GM23338 (cell line): ENCODE measurements around the gene TMEM214. TPM values are rescaled to one million over a fixed set of nuclear protein-coding genes. Genes with fewer than 3 reads are reported as not detected.

Experiments
- ATAC-seq: fragments of 200-7000 bp; cut with Tn5 transposase; 3 replicates; pipeline ENCODE4 v1.9.1; 2020
- DNase-seq: peaks from one replicate; pipeline ENCODE4 v3.0.0-alpha.2; 2015; ENCODE audit warnings: low spot score
- H2AFZ ChIP-seq: fragments of 200-600 bp; sonication (generic); 2 replicates; pipeline ENCODE4 v1.8.0; 2016; ENCODE audit warnings: antibody characterized with exemption, mild to moderate bottlenecking, moderate library complexity
- H3F3A ChIP-seq: fragments of 200-600 bp; sonication (generic); replicated peaks from 2 replicates; pipeline ENCODE4 v1.8.0; 2017; ENCODE audit warnings: antibody characterized with exemption, mixed run types, low read depth
- H3K27ac ChIP-seq: fragments of 200-600 bp; sonication (generic); 2 replicates; pipeline ENCODE4 v1.6.1; 2016; ENCODE audit warnings: low read depth
- H3K27me3 ChIP-seq: fragments of 200-600 bp; sonication (generic); 2 replicates; pipeline ENCODE4 v1.8.0; 2016; ENCODE audit warnings: mild to moderate bottlenecking, mixed run types, moderate library complexity; ENCODE audit not compliant: insufficient read depth
- H3K36me3 ChIP-seq: fragments of 200-600 bp; sonication (generic); 2 replicates; pipeline ENCODE4 v1.8.0; 2016; ENCODE audit warnings: mild to moderate bottlenecking; ENCODE audit not compliant: insufficient read depth
- H3K4me1 ChIP-seq: fragments of 200-600 bp; sonication (generic); 2 replicates; pipeline ENCODE4 v1.8.0; 2016; ENCODE audit warnings: mild to moderate bottlenecking, moderate library complexity; ENCODE audit not compliant: insufficient read depth
- H3K4me2 ChIP-seq: fragments of 200-600 bp; sonication (generic); 2 replicates; pipeline ENCODE4 v1.7.1; 2017; ENCODE audit warnings: mixed run types
- H3K4me3 ChIP-seq: fragments of 200-600 bp; sonication (generic); 2 replicates; pipeline ENCODE4 v1.6.1; 2016; ENCODE audit warnings: mixed run types
- H3K79me2 ChIP-seq: fragments of 200-600 bp; sonication (generic); replicated peaks from 2 replicates; pipeline ENCODE4 v1.8.0; 2017; ENCODE audit warnings: mild to moderate bottlenecking; ENCODE audit not compliant: insufficient read depth
- H3K9me2 ChIP-seq: fragments of 200-600 bp; sonication (generic); 2 replicates; pipeline ENCODE4 v1.8.0; 2017; ENCODE audit not compliant: insufficient read depth
- H4K20me1 ChIP-seq: fragments of 200-600 bp; sonication (generic); replicated peaks from 2 replicates; pipeline ENCODE4 v1.8.0; 2017; ENCODE audit warnings: mild to moderate bottlenecking; ENCODE audit not compliant: insufficient read depth
- H3K27ac Mint-ChIP-seq: 2 replicates; pipeline ENCODE4 v1.8.0; 2020; ENCODE audit warnings: inconsistent platforms, mild to moderate bottlenecking, moderate library complexity, mixed read lengths
- H3K27me3 Mint-ChIP-seq: 3 replicates; pipeline ENCODE4 v1.8.0; 2022; ENCODE audit warnings: low read depth, mild to moderate bottlenecking, moderate library complexity, mixed read lengths, inconsistent platforms; ENCODE audit not compliant: insufficient read depth, poor library complexity
- H3K36me3 Mint-ChIP-seq: 3 replicates; pipeline ENCODE4 v1.8.0; 2021; ENCODE audit warnings: low read depth, mild to moderate bottlenecking, inconsistent platforms, moderate library complexity, mixed read lengths
- H3K4me1 Mint-ChIP-seq: 3 replicates; pipeline ENCODE4 v1.8.0; 2020; ENCODE audit warnings: mild to moderate bottlenecking, inconsistent platforms, mixed read lengths
- H3K4me3 Mint-ChIP-seq: 3 replicates; pipeline ENCODE4 v1.8.0; 2021; ENCODE audit warnings: moderate library complexity, mild to moderate bottlenecking, inconsistent platforms, mixed read lengths
- H3K9me3 Mint-ChIP-seq: 3 replicates; pipeline ENCODE4 v1.8.0; 2020; ENCODE audit warnings: moderate library complexity, mild to moderate bottlenecking, inconsistent platforms, mixed read lengths
- EZH2phosphoT487 ChIP-seq: fragments of 200-600 bp; sonication (generic); IDR thresholded peaks from one replicate; pipeline ENCODE4 v1.8.1; 2018; ENCODE audit warnings: antibody characterized with exemption; ENCODE audit not compliant: unreplicated experiment
- JUNB ChIP-seq: IDR thresholded peaks from one replicate; pipeline ENCODE4 v1.6.1; 2016; ENCODE audit warnings: antibody characterized with exemption; ENCODE audit not compliant: unreplicated experiment
- NANOG ChIP-seq: IDR thresholded peaks from 2 replicates; pipeline ENCODE4 v1.6.1; 2016; ENCODE audit warnings: antibody characterized with exemption, borderline replicate concordance
- POLR2AphosphoS5 ChIP-seq: IDR thresholded peaks from 2 replicates; pipeline ENCODE4 v1.6.1; 2016; ENCODE audit warnings: antibody characterized with exemption, low read depth
- STAT1 ChIP-seq: IDR thresholded peaks from one replicate; pipeline ENCODE4 v1.6.1; 2016; ENCODE audit warnings: antibody characterized with exemption; ENCODE audit not compliant: unreplicated experiment
- ZNF114 ChIP-seq: fragments of 250-450 bp; sonication (Bioruptor Pico); IDR thresholded peaks from 2 replicates; pipeline ENCODE4 v1.5.0; 2020; ENCODE audit warnings: mild to moderate bottlenecking, moderate library complexity
- polyA plus RNA-seq: library from polyadenylated mRNA; unstranded; fragments of >200 nt; fragmentation: Nextera tagmentation; extraction: Ambion mirVana; gene quantifications from 2 replicates; pipeline ENCODE4 v1.2.1, GENCODE V29; 2016
- total RNA-seq: library from RNA; depleted of rRNA; stranded (reverse); fragments of >200 nt; shearing (Covaris generic); gene quantifications from 2 replicates; pipeline ENCODE4 v1.2.3, GENCODE V29; 2014
- TF ChIP-seq, protein P1 (sequence below): IDR thresholded peaks from 2 replicates; pipeline ENCODE4 v1.6.1; 2016; ENCODE audit warnings: antibody characterized with exemption
- TF ChIP-seq, protein P2 (sequence below): IDR thresholded peaks from one replicate; pipeline ENCODE4 v1.6.1; 2018; ENCODE audit warnings: antibody characterized with exemption; ENCODE audit not compliant: unreplicated experiment
- TF ChIP-seq, protein P3 (sequence below), 2 experiments: fragments of 200-600 bp in 1 of 2; sonication (generic) in 1 of 2; conservative IDR thresholded peaks; 2 replicates each; pipeline versions ENCODE4 v1.5.1 to v1.6.1; 2016 to 2017; ENCODE audit warnings: antibody characterized with exemption in 2 of 2, low read depth in 2 of 2, mild to moderate bottlenecking in 2 of 2, moderate library complexity in 1 of 2

The TMEM214 gene
- total and polyA plus RNA-seq, 2 experiments from 2014 or later, result 18.4 to 36.5 TPM

DNA sequence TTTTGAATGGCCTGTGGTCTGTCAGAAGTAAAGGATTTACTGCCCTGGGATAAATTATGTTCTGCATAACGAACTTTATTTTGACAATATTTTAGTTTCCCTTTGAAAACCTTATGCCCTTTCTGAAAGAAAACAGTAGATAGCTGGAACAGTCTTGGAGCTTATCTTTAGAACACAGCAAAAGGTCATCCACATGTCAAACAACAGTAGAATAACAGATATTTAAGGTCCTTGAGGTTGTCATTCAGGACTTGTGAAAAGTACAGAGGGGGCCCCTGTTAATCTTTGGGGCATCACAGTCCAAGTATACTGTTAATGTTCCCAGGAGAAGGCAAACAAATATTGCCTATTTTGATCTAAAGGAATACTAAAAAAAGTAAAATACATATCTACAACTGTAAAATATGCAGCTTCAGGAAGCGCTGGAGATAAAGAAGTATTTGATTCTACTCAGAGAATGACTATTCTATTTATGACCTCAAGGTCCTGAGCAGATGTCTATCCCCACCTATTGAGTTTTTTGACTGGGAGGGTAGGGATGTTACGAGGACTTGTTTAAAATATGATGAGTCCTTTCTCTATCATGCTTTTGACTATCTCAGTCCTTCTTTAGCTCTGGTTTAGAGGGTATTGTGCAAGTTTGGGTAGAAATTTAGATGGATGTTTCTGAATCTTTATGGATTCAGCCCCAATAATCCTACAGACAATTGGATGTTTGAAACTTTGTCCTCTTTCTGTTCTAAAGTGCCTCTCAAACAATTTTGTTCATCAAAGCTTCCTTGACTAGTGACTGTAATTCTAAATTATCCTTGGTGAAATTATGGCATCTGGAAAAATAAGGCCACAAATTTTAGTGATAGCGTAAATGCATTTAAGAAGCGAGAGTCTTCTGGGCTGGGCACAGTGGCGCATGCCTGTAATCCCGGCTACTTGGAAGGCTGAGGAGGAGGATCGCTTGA lies 25.1 kb upstream of the TMEM214 start (continued):
- TF ChIP-seq, protein P1, sequence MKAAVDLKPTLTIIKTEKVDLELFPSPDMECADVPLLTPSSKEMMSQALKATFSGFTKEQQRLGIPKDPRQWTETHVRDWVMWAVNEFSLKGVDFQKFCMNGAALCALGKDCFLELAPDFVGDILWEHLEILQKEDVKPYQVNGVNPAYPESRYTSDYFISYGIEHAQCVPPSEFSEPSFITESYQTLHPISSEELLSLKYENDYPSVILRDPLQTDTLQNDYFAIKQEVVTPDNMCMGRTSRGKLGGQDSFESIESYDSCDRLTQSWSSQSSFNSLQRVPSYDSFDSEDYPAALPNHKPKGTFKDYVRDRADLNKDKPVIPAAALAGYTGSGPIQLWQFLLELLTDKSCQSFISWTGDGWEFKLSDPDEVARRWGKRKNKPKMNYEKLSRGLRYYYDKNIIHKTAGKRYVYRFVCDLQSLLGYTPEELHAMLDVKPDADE, result no peak
- TF ChIP-seq, protein P2, sequence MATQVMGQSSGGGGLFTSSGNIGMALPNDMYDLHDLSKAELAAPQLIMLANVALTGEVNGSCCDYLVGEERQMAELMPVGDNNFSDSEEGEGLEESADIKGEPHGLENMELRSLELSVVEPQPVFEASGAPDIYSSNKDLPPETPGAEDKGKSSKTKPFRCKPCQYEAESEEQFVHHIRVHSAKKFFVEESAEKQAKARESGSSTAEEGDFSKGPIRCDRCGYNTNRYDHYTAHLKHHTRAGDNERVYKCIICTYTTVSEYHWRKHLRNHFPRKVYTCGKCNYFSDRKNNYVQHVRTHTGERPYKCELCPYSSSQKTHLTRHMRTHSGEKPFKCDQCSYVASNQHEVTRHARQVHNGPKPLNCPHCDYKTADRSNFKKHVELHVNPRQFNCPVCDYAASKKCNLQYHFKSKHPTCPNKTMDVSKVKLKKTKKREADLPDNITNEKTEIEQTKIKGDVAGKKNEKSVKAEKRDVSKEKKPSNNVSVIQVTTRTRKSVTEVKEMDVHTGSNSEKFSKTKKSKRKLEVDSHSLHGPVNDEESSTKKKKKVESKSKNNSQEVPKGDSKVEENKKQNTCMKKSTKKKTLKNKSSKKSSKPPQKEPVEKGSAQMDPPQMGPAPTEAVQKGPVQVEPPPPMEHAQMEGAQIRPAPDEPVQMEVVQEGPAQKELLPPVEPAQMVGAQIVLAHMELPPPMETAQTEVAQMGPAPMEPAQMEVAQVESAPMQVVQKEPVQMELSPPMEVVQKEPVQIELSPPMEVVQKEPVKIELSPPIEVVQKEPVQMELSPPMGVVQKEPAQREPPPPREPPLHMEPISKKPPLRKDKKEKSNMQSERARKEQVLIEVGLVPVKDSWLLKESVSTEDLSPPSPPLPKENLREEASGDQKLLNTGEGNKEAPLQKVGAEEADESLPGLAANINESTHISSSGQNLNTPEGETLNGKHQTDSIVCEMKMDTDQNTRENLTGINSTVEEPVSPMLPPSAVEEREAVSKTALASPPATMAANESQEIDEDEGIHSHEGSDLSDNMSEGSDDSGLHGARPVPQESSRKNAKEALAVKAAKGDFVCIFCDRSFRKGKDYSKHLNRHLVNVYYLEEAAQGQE, result no peak
- no peak for TF ChIP-seq EZH2phosphoT487
- no peak for TF ChIP-seq JUNB
- no peak for TF ChIP-seq NANOG

DNA sequence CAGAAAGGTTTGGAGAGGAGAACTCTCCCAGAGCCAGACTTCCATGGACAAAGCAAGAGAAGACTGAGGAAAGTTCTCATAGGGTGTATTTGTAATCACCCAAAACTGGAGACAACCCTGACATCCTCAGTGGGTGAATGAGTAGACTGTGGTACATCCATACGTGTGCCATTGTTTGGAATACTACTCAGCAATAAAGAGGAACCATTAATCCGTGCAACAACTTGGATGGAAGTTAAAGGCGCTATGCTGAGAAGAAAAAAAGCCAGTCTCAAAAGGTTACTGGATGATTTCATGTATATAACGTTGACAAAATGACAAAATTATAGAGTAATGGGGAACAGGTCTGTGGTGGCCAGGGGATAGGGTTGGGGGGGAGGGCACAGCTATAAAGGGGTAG lies 24.1 kb upstream of the TMEM214 start:
- Mint-ChIP-seq H3K27ac (no peak overlapping the region), H3K27me3 (peaks cover 1% of the 10 kb centered on the region), H3K4me3 (no peak overlapping the region), H3K4me1 (peaks cover 3% of the 10 kb centered on the region; the same call in 1 of the 3 replicates), H3K36me3 (peaks cover 16% of the 10 kb centered on the region), H3K9me3 (peaks cover 18% of the 10 kb centered on the region)
- no peak overlapping the region for H2AFZ ChIP-seq
- no peaks in the 10 kb centered on the region for H3K79me2 ChIP-seq
- no peaks in the 10 kb centered on the region for H3K27me3 ChIP-seq
- no peak overlapping the region for H3K4me3 ChIP-seq
- no peaks in the 10 kb centered on the region for H3K36me3 ChIP-seq
- H3K9me2 ChIP-seq, result no peaks in the 10 kb centered on the region
- H4K20me1 ChIP-seq, result 0 out of 2 replicates have a peak, but pooled peaks cover 3% of the 10 kb centered on the region
- H3K27ac ChIP-seq, result no peak overlapping the region
- no peaks in the 10 kb centered on the region for H3K4me1 ChIP-seq
- no peaks in the 10 kb centered on the region for H3F3A ChIP-seq
- no peak overlapping the region for H3K4me2 ChIP-seq
- ATAC-seq (no peak), DNase-seq (no peak)
- no peak for TF ChIP-seq EZH2phosphoT487
- TF ChIP-seq, protein P1, result no peak
- TF ChIP-seq, protein P3, sequence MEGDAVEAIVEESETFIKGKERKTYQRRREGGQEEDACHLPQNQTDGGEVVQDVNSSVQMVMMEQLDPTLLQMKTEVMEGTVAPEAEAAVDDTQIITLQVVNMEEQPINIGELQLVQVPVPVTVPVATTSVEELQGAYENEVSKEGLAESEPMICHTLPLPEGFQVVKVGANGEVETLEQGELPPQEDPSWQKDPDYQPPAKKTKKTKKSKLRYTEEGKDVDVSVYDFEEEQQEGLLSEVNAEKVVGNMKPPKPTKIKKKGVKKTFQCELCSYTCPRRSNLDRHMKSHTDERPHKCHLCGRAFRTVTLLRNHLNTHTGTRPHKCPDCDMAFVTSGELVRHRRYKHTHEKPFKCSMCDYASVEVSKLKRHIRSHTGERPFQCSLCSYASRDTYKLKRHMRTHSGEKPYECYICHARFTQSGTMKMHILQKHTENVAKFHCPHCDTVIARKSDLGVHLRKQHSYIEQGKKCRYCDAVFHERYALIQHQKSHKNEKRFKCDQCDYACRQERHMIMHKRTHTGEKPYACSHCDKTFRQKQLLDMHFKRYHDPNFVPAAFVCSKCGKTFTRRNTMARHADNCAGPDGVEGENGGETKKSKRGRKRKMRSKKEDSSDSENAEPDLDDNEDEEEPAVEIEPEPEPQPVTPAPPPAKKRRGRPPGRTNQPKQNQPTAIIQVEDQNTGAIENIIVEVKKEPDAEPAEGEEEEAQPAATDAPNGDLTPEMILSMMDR (conservative IDR thresholded peaks at IDR 0.05; ENCODE audit: low read depth in 2 of 2), result no peak
- TF ChIP-seq ZNF114, result no peak
- no peak for TF ChIP-seq POLR2AphosphoS5
- no peak for TF ChIP-seq STAT1
